Measurements from ENCODE around the gene MSANTD2.

GRCh38 chr11:124839972-124840621 is 39.9 kb upstream of the MSANTD2 start:
- no peak for TF ChIP-seq CTCF (conservative IDR thresholded peaks at IDR 0.05)
- TF ChIP-seq ZFX (IDR thresholded peaks at IDR 0.05): no peak
